GM19395 (cell line): Measurements from ENCODE around the gene TACR1.
"Not testable (repeated sequence)": the region's sequence is repeated elsewhere in the genome, so short reads cannot be mapped to it uniquely, and the experiment has no call there.

Source experiments
- ATAC-seq: cut with Tn5 transposase; IDR thresholded peaks from one replicate; pipeline ENCODE4 v1.9.1; 2021; ENCODE audit warnings: mild to moderate bottlenecking, moderate library complexity; ENCODE audit not compliant: unreplicated experiment

Gene TACR1

GRCh38 chr2:75147884-75148283 is 51.4 kb downstream of the TACR1 start:
- not testable (repeated sequence) for ATAC-seq

- ATAC-seq, result no peak
These were observed 52.6 kb downstream of the TACR1 start for GRCh38 chr2:75146606-75147332.

GRCh38 chr2:75146221-75146605 is 53.1 kb downstream of the TACR1 start:
- ATAC-seq, result not testable (repeated sequence)

- ATAC-seq, result no peak
These were observed 57.2 kb downstream of the TACR1 start for GRCh38 chr2:75142081-75142480.

- ATAC-seq, result no peak
These were observed 59.0 kb downstream of the TACR1 start for GRCh38 chr2:75140288-75140687.

GRCh38 chr2:75139171-75139570 is 60.1 kb downstream of the TACR1 start:
- ATAC-seq, result no peak

- no peak for ATAC-seq
These were observed 60.8 kb downstream of the TACR1 start for GRCh38 chr2:75138528-75138927.

GRCh38 chr2:75135776-75136400 is 63.4 kb downstream of the TACR1 start:
- ATAC-seq, result no peak

GRCh38 chr2:75134860-75135259 is 64.5 kb downstream of the TACR1 start:
- ATAC-seq, result no peak

GRCh38 chr2:75133621-75134570 is 65.4 kb downstream of the TACR1 start:
- ATAC-seq, result no peak

GRCh38 chr2:75130171-75130570 is 69.1 kb downstream of the TACR1 start:
- ATAC-seq, result no peak

GRCh38 chr2:75123876-75124275 is 75.4 kb downstream of the TACR1 start:
- no peak for ATAC-seq

- ATAC-seq, result no peak
These were observed 86.0 kb downstream of the TACR1 start for GRCh38 chr2:75113231-75113869.

- no peak for ATAC-seq
These were observed 90.3 kb downstream of the TACR1 start for GRCh38 chr2:75108937-75109482.

GRCh38 chr2:75102011-75102410 is 97.3 kb downstream of the TACR1 start:
- no peak for ATAC-seq

- no peak for ATAC-seq
These were observed 98.5 kb downstream of the TACR1 start for GRCh38 chr2:75100801-75101151.

GRCh38 chr2:75100011-75100800 is 99.1 kb downstream of the TACR1 start:
- no peak for ATAC-seq

- ATAC-seq, result no peak
These were observed 99.8 kb downstream of the TACR1 start for GRCh38 chr2:75099521-75099922.

- ATAC-seq, result no peak
These were observed 100.5 kb downstream of the TACR1 start for GRCh38 chr2:75098856-75099255.

- no peak for ATAC-seq
These were observed 101.5 kb downstream of the TACR1 start for GRCh38 chr2:75097831-75098230.
